Non-pigmented ciliary epithelial cell (primary cell): ENCODE measurements around the gene ZSCAN22.
"Not testable (repeated sequence)": the region's sequence is repeated elsewhere in the genome, so short reads cannot be mapped to it uniquely, and the experiment has no call there.

Experiments
- DNase-seq: peaks from one replicate; pipeline ENCODE4 v3.0.0-alpha.2; 2010; ENCODE audit warnings: low read depth

Gene ZSCAN22

DNA sequence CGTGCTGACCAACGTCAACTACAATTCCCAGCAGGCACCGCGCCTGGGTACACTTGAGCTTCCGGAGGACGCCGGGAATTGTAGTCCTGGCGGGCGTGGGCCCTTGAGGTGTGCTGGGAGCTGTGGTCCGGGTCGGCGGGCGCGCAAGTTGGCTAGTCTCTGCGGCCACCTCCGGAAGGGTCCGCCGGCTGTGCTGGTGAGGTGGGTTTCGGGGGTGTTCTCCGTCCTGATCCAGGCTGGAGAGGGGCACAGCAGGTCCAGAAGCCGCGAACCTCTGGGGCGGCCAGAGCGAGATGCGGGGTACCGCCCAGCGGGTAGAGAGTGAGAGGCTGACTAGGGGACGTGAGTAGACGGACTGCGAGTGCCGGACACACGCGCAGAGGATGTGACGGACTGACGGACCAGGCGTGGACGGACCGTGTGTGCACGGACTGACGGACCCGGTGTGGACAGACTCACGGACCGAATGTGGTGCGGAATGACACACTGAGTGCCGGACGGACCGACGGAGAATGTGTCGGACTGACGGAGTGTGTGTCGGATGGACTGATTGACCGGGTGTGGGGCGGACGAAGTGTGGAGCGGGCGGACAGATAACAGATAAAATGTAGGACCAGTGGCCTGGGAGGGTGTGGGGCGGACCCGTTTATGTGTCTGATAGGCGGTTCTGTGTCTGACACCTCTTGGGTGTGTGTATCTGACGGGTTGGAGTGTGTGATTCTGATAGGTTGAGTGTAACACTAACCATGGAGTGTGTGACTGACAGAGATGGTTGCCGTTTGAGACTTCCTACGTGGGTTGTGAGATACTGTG lies at the start of gene ZSCAN22:
Gene ZSCAN22 (plus strand): TSS at position 81 of the 813 bp plus-strand sequence. CDS start 7,809 bp downstream, outside the sequence.
- peak; percentile 83 for DNase-seq

DNA sequence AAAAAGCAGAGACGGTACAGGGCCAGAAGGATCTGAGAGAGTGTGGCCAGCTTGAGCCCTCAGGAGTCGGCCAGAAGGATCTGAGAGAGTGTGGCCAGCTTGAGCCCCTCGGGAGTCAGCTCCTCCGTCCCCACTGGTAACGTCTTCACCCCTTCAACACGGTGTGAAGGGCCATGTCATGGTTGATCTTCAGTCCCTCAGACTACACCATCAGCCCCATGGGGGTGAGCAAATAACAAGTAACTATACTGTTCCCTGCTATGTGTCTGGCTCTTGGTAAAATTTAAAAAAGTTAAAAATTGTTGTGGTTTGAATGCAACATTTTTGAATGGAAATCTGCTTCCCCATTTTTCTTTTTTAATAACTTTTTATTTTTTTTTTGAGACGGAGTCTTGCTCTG lies 49.6 kb upstream of the ZSCAN22 start:
- no peak for DNase-seq

DNA sequence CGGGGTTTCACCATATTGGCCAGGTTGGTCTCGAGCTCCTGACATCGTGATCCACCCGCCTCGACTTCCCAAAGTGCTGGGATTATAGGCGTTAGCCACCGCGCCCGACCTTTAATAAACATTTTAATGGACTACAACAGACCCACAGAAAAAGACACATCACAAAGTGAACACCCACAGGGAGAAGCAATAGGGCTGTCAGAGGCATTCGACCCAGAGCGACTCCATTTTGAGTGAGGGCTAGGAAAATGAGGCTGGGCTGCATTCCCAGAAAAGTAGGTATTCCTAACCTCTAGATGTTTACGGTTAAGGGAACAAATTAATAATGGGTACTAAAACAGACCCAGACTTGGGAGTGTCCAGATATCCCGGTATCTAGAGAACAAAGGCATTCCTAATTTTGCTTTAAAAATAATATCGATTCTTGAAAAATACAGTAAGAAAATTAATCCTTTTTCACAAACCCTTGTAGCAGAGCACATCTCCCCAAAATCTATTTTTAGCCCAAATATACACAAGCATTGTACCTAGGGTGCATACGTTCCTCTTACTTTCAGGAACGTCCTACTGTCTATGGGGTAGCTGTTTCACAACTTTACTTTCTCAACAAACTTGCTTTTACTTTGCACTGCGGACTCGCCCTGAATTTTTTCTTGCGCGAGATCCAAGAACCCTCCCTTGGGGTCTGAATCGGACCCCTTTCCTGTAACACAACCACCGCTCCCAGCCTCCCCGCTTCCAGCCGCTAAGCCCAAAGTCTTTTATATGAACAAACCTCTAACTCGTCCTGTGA lies 48.9 kb upstream of the ZSCAN22 start:
- no peak for DNase-seq

DNA sequence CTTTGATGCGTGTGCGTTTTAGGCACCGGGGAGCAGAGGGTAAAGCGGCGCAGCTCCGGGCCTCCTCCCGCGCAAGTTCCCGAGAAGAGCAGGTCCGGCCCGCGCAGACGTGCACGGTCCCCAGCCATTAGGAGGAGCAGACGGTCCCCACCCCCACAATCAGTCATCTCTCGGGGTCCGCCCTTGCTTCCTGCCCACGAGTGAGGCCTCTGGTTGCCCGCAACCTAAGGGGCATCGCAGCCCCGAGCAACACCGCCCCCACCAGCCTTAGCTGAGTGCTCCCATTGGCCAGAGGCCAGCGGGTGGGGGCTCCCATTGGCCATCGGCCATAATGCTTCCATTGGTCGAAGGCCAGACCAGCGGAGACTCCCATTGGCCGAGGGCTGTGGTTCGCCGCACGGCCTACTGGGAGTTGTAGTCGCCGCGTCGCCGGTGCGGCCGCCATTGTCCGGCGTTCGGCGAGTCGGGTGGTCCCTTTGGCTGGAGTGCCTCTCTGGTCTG lies 48.2 kb upstream of the ZSCAN22 start, which contains the start of gene ZNF8:
Gene ZNF8 (plus strand): TSS at position 415 of the 501 bp plus-strand sequence. CDS start 127 bp downstream, outside the sequence.
- DNase-seq: peak; percentile 90

DNA sequence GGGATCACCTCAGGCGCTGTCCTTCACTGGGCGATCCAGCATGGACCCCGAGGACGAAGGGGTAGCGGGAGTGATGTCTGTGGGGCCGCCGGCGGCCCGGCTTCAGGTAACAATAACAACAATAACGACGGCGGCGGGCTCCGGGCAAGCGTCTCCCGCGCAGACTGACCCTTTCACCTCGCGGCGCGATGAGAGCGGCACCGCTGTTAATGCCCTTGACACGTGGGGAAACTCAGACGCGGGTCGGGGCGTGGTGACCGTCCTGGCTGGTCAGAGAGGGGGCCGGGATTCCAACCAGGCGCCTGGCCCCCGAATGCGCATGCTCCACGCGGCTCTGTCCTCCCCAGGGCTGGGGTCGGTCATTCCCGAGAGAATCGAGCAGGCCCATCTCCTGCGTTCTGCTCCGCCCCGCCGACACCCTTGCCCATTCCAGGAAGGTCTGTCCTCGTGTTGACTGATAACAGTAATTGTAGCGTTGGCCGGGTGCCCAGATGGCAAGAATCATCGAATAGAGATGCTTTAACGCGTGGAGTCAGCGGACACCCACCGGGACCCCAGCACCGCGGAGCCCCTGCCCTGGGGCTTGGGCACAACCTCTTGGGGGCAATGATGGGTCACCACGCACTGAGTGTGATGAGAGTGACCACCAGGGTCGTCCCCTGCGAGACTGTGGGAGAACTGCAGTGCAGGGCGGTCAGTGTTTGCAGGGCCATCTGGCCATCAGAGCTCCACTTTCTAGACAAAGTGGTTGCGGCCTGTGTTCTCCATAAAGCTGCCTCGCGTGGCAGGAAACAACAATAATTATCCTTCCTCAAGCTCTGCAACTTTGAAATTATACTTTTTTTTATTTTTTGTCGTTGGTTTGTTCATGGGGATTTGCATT lies 47.5 kb upstream of the ZSCAN22 start:
- peak; percentile 32 for DNase-seq

DNA sequence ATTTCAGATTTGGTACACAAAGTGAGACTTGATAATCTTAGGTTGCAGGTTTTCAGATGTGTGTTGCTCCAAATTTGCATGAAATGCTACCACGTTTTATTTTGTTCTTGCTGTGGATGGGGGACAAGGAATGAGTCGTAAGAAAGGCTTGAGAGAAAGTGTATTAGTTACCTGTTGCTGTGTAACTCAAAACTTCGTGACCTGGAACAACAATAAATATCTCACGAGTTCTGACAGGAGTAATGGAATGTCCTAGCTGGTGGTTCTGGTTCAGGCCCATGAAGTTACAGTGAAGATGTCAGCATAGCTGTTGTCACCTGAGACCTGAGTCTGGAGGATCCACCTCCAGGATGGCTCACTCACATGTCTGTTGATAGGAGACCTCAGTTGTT lies 46.9 kb upstream of the ZSCAN22 start:
- no peak for DNase-seq

DNA sequence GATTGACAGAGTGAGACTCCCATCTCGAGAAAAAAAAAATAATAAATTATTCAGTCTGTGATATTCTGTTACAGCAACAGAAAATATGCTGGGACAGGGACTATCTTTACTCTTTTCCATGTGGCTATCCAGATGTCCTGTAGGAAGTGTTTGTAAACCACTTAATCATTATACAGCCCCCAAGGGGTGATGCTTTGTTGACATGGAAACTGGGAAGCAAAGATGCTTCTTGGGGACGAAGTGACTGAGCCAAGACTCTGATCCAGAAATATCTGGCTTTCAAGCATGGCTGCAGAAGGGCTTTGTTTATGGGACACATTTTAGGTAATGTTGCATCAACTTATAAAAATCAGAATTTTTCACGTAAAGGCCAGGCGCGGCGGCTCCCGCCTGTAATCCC lies 42.6 kb upstream of the ZSCAN22 start:
- no peak for DNase-seq

DNA sequence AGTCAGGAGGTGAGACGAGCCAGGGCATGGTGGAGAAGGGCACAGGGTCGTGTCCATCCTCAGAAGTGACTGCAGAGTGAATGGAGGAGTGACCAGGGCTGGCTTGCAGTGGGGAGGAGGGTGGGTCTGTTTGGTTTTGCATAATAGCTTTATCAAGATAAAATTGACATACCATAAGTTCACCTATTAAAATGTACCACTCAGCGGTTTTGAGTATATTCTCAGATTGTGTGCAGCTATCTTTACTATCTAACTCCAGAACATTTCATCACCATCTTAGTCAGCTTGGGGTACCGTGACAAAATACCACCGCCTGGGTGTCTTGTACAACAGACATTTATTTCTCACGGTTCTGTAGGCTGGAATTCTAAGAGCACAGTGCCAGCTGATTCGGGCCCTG lies 34.9 kb upstream of the ZSCAN22 start:
- DNase-seq: no peak

DNA sequence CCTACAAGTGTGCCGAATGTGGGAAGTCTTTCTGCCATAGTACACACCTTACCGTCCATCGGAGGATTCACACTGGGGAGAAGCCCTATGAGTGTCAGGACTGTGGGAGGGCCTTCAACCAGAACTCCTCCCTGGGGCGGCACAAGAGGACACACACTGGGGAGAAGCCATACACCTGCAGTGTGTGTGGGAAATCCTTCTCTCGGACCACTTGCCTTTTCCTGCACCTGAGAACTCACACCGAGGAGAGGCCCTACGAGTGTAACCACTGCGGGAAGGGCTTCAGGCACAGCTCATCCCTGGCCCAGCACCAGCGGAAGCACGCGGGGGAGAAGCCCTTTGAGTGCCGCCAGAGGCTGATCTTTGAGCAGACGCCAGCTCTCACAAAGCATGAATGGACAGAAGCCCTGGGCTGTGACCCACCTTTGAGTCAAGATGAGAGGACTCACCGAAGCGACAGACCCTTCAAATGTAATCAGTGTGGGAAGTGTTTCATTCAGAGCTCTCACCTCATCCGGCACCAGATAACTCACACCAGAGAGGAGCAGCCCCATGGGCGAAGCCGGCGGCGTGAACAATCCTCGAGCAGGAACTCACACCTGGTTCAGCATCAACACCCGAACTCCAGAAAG lies 31.9 kb upstream of the ZSCAN22 start:
- no peak for DNase-seq

DNA sequence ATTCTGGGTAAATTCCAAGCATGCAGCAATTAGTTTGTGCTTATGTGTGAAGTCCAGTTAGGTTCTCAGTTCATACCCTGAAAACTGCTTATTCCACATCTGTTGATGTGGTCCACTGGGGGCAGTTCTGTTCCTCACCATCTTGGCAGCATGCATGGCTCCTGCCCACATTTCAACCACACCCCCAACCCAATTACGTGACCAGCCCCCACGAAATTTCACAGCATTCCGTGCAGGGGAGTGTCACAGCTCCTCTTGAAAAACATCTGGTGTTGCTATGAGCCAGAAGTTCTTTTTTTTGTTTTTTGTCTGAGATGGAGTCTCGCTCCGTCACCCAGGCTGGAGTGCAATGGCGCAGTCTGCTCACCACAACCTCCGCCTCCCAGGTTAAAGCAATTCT lies 30.7 kb upstream of the ZSCAN22 start:
- no peak for DNase-seq

DNA sequence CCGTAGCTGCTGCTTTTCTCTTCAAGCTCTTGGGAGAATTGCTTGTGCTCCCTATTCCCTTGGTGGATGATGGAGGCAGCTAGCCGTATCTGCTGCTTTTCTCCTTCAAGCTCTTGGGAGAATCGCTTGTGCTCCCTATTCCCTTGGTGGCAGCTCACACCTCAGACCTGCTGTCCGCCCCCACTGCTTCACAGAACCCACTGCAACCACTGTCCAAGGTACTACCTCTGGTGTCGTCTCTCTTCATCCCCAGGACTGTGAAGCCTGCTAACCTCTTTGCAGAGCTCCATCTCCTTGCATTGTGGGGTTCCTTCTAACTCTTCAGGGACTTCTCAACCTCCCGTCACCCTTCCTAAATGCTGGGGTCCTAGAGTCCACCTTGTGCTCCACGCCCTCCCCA lies 26.2 kb upstream of the ZSCAN22 start:
- DNase-seq: no peak

DNA sequence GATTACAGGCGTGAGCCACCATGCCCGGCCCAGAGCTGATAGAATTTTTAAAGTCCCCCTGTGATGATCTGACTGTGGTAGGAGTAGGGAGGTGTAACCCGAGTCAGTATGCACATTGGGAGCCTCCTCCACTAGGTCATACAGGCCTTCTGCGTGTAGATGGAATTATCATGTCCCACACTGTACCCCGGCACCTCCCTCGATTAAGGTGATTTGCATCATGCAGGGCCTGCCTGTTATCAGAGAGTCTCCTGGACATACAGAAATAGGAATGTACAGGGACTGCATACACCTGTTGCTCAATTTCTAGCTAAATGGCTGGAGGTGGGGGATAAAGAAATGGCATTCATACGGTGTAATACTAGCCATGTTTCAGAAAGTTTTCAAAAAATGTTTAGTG lies 22.5 kb upstream of the ZSCAN22 start:
- no peak for DNase-seq

DNA sequence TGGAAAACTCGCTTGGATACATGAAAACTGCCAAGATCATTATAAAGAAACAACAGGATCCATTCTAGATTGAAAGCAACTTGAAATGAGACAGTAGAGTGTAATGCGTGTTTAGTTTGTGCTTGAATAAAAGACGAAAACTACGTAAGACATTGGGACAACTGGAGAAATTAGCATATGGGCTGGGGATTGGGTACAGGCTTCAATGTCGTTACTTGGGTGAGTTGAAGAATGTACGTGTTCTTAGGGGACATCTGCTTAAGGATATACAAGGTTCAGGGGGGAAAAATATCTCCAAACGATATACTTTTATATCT lies 22.1 kb upstream of the ZSCAN22 start:
- no peak for DNase-seq

DNA sequence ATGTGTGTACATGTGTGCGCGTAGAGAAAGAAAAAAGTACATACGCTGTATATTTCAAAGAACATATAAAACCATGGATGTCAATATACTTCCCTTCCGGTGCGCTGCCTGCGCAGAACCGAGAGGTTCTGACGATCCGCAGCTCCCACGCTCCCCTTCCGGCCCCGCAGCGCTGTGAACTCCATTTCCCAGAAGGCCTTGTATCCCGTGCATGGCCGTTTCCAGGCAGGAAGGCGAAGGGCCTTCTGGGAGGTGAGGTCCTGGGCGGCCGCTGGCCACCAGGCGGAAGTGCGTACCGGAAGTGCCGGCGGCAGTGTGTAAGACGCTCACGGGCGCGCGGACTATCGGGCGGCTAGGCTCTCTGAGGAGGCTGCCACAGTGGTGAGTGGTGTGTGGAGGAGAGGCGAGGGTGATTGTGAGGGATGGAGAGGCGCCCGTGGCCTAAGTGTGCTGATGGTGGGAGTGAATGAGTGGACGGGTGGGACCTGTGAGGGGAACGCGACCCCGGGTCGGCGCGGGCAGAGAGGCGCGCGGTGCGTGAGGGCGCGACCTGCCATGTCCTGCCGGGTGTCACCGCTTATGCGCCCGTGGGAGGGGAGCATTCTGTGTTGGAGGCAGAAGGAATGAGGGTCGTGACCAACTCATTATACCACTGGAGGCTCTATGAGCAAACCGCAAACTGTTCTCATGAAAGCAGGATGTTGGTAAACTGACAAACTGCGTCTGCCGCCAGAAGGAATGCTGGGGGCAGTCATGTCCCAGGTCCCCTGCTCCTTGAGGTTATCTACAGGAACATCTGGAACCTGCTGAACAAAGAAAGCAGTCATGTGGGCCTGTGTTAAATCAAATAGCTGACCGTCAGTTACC lies 21.5 kb upstream of the ZSCAN22 start, which contains the start of gene ERVK3-1:
Gene ERVK3-1 (plus strand): TSS at position 313 of the 867 bp plus-strand sequence. CDS start 6,792 bp downstream, outside the sequence.
- DNase-seq: peak; percentile 94

DNA sequence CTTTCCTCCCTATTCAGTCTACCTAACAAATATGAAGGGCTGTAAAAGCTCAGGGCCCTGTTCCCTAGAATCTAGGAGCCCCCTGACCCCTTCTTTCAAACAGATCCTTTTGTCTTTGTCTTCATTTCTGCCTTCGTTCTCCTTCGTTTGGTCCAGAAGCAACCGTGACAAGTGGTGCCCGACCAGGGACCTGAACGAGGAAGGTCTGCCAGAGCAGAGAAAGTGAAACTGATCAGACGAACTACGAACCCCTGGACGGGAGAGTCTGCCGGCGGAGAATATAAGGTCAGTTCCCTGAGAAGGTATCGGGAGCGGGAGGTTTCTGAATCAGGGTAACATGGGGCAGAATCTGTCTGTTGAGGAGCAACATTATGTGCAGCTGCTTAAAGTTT lies 20.9 kb upstream of the ZSCAN22 start:
- no peak for DNase-seq

DNA sequence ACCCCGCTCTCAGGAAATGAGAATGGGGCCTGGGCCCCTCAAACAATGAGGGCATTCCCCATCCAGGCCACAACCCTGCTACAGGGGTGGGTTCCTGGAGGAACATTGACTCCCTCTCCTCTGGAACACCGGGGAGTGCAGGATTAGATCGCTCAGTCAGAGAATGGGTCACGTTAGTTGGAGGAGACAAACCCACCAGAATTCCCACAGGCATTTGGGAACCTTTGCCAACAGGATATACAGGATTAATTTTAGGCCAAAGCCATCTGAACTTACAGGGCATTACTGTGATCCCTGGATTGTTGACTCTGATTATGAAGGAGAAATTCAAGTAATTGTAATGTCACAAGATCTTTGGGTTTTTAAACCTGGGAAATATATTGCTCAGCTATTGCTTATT lies 19.1 kb upstream of the ZSCAN22 start:
- DNase-seq: no peak

DNA sequence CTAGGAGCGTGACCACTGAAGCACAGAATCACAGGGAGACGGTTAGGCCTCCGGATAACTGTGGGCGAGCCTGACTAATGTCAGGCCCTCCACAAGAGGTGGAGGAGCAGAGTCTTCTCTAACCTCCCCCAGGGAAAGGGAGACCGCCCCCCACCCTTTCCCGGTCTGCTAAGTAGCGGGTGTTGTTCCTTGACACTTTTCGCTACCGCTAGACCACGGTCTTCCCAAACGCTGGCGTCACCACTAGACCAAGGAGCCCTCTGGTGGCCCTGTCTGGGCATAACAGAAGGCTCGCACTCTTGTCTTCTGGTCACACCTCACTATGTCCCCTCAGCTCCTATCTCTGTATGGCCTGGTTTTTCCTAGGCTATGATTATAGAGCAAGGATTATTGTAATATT lies 16.1 kb upstream of the ZSCAN22 start:
- not testable (repeated sequence) for DNase-seq

DNA sequence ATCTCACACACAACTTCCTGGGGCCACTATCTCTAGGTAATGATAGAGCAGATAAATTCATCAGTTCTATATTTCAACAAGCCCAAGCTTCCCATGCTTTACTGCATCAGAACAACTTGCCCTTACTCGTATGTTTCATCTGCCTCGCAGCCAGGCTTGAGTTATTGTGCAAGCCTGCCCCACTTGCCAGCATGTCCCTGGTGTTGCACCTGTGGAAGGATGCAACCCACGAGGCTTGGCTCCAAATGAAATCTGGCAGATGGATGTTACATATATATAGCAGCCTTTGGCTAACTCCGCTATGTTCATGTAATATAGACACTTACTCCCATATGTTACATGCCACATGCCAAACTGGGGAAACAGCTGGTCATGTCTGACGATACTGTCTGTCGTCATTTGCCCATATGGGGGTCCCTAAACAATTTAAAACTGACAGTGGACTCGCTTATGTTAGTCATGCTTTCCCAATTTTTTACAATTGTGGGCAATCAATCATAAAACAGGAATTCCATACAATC lies 15.4 kb upstream of the ZSCAN22 start:
- no peak for DNase-seq

DNA sequence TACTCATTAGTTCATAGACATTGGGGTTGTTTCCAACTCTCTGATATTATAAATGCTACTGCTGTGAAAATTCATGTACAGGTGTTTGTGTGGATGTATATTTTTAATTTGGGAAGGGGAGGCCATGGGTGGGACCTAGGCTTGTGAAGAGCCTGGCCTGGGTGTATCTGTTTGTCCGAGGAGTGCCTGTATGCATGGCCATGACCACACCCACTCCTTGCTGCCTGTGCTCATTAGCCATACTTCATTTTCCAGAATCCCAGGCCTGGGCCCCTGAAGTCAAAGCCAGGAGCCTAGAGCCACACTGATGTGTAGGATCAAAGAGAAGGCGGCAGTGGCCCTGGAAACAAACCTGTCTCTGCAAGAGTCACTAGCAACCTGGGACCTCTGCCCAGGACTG lies 11.2 kb upstream of the ZSCAN22 start:
- DNase-seq: no peak

DNA sequence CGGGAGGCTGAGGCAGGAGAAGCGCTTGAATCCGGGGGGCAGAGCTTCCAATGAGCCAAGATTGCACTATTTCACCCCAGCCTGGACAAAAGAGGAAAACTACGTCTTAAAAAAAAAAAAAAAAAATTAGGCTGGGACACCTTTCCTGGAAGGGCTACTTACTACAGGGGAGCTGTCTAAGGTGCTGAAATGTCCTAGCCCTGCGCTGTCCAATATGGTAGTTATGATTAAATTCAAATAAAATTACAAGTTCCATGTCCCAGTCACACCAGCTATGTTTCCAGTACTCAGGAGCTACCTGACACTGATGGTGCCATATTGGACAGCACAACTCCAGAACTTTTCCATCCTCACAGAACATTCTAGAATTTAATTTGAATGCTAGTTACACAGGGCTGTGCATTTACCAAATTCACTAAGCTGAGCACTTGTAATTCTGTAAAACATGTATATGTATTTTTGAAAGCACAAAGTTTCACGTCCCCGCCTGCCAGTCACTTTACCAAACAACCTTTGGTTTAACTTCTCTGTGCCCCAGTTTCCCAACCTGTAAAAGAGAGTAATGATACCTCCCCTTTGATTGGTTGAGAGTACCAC lies 9.2 kb upstream of the ZSCAN22 start:
- DNase-seq: no peak
